HG03457 (cell line): ENCODE results near the gene UGDH.
"Not testable (repeated sequence)": the region's sequence is repeated elsewhere in the genome, so short reads cannot be mapped to it uniquely, and the experiment has no call there.

Experiments
- ATAC-seq: cut with Tn5 transposase; IDR thresholded peaks from one replicate; pipeline ENCODE4 v1.9.1; 2021; ENCODE audit warnings: moderate number of reproducible peaks; ENCODE audit not compliant: unreplicated experiment

Gene UGDH

DNA sequence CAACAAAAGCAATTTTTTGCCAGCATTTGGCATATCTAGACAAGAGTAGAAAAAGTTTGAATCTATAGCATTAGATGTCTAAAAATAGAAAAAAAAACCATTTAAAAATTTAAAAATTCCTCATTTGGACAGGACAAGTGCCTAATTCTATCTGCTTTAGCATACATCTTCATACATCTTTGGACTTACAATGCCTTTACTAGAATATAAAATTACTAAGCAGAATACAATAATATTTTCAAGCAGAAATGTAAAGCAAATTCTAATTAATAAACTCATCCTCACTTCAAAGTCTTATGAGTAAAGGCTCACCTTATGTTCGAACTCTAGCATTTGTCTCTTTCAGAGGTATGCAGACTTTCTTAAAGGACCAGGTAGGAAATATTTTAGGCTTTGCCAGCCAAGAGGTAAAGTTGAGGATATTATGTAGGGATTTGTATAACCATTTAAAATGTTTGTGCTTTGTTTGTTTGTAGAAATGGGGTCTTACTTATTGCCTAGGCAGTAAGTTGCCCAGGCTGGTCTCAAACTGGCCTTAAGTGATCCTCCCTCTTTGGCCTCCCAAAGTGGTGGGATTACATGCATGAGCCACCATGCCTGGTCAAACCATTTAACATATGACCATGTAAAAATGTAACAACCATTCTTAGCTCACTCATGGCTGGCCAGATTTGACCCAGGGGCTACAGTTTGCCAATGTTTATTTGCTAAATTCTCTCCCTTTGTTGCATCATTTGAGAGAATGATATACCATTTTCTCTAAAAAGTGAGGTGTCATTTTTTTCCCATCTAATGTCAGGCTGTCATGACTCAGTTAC is 29.1 kb downstream of the UGDH start:
- no peak for ATAC-seq

DNA sequence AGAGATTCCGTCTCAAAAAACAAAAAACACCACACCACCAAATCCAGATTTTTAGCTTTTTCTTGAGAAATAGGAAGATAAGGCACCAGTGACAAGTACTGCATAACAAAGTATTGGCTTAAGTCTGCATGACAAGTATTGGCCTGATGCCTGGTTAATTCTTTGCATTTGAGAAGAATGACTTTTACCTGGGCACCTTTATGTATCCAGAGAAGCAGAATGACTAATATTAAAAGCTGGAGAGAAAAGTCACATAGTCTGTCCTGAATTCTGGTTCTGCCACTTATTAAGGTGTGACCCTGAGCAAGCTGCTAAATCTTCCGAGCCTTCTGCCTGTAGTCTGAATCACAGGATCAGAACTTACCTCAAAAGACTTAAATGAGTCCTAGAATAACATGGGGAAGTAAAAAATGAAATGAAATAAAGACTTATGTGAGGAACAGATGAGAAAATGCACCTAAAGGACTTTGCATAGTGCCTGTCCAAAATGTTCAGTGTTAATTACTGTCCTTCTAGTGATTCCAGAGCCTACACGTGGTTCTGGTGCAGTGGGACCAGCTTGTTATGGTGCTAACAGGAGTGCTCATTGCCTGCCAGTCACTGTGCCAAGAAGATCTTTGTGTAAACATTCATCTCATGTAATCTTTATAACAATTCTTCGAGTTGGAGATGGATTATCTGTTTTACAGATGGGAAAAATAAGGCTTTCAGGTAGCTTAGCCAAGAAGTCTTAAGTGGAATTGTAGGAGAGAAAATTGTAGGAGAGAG is 31.6 kb downstream of the UGDH start:
- ATAC-seq, result no peak

DNA sequence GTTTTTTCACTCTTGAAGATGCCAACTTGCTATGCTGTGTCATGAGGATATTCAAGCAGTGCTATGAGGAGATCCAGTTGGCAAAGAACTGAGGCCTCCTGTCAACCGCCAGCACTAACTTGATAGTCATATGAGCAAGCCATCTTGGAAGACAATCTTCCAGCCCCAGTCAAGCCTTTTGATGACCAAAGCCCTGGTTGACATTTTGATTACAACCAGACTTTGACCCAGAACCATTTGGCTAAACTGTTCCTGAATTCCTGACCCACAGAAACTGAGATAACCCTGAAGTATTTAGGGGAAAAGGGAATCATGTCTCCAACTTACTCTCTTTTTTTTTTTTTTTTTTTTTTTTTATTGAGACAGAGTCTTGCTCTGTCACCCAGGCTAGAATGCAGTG is 32.9 kb downstream of the UGDH start:
- ATAC-seq, result no peak

DNA sequence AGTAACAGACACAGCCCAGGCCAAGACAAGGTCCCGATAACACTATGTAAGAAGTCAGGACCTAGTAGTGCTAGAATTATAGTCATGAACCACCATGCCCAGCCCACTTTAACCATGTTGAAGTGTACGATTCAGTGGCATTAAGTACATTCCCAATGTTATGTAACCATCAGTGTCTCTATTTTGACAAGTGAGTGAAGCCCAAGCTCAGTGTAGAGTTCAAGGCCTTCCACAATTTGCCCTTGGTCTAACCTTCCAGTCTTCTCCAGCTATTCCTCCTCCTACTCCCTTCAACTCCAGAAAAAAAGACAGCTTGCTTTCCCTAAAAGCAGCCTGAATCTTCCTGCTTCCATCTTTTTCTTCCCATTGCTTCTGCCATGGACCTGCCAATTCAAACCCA is 36.9 kb downstream of the UGDH start:
- no peak for ATAC-seq

DNA sequence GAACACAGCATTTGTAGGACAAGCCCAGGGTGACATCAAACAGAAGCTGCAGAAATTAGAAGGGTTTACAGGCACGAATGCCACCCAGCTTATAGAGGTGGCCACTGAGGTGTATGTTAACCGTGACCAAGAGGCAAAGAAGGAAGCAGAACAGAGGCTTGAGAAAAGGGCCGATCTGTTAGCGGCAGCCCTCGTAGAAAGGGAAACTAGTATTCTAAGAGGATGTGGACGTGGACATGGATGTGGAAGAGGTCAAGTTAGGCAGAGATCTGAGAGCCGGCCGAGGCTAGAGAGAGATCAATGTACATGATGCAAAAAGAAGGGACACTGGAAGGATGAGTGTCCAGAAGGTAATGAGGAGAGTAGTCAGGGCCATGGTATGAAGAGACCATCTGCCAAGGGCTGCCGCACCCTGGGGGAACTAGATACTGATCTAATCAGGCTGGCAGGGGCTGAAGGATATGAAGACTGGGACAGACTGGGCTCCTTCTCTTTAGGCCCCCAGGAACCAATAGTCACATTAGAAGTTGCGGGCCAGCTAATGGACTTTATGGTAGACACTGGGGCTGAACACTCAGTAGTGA is 40.9 kb downstream of the UGDH start:
- ATAC-seq, result no peak

DNA sequence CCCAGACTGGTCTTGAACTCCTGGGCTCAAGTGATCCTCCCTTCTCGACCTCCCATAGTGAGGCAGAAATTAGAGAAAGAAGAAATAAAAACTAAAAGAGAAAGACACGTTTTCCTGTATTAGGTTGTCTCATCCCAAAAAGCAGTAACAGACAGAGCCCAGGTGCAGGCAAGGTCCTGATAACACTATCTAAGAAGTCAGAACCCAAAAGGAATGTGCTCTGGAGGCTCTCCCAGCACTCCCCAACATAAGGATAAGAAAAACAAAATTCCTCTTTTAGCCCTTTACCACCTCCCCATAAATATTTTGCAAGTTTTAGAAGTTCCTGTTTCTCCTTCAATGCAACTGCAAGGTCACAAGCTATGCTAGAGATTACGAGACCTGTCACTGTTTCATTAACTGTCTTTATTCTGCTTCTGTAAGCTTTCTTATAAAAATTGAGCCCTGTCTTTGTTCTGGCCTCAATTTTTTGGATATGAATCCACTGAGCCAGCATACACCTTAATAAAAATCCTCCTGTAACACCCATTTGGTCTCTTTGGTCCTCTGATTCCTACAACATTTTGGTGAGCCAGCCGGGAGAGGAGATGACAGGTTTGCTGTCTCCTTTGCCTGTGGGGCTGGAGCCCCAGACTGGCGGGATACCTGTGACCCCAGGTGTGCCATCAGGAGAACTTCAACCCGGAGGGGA is 42.5 kb downstream of the UGDH start:
- no peak for ATAC-seq

DNA sequence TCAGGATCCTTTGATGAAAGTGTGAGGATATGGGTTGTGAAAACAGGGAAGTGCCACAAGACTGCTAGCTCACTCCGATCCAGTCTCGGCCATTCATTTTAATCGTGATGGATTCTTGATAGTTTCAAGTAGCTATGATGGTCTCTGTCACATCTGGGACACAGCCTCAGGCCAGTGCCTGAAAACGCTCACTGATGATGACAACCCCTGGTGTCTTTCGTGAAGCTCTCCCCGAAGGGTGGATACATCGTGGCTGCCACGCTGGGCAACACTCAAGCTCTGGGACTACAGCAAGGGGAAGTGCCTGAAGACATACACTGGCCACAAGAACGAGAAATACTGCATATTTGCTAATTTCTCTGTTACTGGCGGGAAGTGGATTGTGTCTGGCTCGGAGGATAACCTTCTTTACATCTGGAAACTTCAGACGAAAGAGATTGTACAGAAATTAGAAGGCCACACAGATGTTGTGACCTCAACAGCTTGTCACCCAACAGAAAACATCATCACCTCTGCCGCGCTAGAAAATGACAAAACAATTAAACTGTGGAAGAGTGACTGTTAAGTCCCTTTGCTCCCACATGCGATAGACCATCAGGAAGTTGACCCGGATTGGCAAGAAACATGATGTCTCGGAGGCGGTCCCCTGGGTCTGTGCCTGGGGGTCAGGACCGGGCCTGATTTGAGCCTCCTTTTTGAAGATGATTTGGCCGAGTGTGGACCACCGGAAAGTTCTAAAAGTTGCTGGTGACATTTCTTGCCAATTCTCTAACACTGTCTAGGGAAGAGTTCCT is 46.1 kb downstream of the UGDH start:
- ATAC-seq, result no peak

DNA sequence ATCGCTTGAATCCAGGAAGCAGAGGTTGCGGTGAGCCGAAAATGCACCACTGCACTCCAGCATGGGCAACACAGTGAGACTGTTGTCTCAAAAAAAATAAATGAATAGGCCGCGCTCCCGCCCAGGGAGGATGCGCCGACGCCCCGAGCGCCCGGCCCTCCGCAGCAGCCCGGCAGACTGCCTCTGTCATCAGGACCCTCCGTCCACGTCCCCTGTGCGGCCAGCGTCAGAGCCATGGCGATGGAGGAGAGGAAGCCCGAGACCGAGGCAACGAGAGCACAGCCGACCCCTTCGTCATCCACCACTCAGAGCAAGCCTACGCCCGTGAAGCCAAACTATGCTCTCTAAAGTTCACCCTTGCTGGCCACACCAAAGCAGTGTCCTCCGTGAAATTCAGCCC is 47.0 kb downstream of the UGDH start:
- no peak for ATAC-seq

DNA sequence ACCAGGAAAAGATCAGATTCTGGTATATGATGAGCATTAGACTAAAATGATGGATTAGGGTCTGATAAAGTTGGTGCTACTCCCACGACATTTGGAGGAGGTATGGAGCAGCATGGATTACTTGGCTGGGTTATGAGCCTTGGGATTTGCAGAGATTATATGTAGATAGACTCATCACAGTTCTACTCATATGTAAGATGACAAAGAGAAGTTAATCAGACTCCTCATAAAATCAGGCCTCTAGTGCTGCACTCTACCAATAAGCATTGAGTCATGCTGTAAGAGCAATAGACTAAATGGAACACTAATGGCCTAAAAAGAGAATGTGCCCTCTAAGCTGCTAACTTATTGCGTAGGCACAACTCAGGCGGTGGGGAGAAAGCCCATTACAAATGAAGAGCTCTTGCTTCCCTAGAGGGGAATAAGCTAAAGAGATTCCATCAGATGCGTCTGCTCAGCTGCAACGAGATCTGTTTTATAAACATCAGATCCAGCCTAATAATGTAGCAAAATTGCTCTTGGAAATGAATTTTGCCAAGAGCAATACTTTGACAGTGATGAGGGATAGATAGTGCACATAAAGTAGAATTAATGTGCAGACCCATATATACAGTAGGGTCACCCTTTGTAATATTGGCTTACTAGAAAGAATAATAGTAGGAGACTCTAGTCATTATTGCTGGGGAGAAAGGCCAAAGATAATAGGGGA is 50.9 kb downstream of the UGDH start:
- no peak for ATAC-seq

DNA sequence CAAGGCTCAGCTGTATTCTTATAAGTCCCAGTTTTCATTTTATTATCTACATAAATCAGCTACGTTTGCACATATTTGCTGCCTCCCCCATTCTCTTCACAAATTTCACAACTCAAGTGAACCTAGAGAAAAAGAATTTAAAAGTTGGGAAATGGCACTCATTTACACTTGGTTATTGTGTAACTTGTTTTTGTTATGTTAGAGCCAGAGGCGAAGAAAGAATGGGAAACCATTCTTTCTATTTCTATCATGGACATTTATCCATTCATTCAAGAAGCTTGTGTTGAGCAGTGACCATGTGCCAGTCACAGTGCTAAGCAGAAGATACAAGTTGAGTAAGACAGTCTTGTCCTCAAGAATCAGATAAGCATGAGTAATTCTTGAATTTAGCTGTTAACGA is 54.8 kb downstream of the UGDH start:
- no peak for ATAC-seq

DNA sequence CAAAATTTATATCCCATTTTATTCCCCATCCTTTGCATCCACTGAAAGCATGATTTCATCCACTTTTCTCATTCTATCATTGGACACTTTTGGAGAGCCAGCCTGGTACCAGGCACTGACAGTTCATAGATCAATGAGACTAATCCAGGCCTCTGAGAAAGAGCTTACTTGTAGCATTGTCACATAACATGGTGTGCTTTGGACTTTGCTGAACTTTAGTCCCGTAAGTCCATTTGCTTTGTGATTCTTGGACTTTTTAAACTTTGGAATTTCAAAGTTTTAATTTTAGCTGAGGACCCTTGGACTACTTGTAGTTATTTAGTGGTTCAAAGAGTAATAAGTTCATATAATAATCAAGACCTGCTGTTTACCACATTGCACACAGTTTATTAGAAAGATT is 56.8 kb downstream of the UGDH start:
- no peak for ATAC-seq

DNA sequence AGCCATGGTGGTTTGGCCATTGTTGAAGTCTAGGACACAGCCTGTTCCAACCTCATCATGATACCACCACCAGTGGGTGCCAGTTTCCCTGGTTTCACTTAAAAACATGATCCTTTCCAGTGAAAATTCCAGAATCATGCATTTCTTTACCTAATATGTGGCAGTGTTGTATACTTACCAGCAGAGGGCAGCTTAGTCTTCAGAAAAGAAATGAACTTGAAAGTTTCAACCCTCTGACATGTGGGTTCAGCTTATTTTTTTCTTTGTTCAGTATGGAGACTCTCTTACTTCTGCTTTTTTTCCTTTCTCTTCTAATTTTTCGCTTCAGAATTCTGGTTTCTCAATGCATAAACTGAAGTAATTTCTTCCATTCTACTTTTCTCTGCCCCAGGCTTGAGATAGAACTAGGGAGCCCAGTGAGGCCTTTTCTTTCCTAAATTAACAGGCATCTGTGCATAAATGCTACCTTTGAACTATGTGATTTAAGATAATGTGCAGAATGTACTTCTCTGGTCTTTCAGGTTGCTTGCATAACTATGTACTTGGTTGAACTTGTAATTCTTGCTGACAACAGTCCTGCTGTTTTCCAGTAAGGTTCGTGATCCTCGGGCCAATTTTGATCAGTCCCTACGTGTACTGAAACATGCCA is 57.7 kb downstream of the UGDH start:
- ATAC-seq, result no peak

DNA sequence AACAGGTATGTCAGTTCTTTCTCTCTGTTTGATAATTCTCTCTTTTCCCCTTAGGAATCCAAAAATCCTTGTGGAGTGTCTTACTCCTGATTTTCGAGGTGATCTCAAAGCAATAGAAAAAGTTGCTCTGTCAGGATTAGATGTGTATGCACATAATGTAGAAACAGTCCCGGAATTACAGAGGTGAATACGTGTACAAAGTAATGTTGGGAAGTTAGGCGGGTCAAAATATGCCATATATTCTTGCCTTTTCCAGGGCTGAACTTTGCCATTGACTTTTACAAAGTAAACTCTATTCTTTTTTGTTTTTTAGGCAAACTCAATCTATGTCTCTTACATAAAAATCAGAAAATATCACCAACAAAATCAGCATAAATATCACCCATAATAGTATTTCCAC is 59.8 kb downstream of the UGDH start:
- ATAC-seq, result no peak

DNA sequence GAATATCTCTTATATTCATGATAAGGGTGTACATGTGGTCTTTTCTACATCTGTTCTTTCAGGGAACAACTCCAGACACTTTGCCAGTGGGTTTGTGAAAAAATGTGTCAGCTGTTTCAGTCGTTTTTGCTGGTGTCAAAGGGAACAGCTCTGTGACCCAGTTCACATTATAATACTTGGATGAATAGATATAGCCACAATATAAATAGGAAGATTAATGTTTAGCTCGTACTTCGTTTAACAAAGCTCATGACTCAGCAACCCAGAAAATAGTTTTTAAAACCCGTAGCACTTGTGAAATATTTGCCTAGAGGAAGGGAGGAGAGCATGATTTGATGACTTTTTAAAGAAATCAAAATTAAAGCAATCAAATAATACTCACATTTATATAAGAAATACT is 60.5 kb downstream of the UGDH start:
- no peak for ATAC-seq

DNA sequence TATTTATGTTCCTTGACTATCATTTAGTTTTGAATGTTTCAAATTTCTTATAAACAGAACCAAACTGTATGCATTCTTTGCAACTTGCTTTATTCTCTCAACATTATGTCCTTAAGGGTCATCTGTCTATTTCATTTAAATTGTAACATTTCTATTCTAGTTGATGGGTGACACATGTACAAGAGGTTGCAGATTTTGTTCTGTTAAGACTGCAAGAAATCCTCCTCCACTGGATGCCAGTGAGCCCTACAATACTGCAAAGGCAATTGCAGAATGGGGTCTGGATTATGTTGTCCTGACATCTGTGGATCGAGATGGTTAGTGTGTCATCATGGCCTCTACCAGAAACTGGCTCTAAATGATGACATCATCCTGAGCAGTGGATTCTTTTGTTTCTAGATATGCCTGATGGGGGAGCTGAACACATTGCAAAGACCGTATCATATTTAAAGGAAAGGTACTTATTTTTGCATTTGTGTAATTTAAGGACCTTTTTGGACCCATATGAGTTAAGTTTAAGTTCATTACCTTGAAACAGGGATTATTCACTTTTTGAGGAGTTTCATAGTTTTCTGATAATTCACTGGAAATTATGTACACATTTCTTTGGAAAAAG is 62.2 kb downstream of the UGDH start:
- ATAC-seq, result no peak

DNA sequence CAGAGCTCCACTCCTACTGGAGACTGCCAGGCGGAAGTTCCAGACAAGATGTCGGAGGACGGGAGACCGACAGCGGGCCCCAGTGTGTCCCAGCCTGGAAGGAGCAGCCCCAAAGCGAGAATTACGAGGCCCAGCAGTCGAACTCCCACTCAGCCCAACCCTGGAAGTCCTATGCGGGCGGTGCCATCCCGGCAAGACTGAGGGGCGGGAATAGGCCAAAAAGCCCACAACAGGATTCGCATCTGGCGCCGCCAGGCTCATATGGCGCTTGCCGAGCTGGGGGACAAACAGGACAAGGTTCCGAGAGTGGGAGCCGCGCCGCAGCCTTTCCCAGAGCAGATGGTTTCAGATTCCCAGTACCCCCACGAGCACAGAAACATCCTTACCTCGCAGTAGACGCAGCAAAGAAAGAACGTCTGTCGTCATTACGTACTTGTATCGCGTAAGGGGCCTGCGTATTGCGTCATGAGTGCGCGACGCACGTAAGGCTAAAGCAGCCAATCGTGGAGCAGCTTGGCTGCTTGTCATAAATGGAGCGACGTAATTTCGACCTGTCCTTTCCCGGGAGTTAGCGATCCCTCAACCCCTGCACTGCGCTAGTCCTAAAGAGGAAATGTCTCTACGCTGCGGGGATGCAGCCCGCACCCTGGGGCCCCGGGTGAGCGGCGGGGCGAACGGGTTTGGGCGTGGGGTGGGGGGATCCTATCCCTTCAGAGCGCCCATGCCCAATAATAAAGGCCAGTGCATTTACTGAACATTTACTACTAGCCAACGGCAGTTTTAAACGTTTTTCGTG is 68.5 kb downstream of the UGDH start, which contains the start of the genes LIAS and RPL9:
Gene LIAS, plus strand, starts transcription at position 552 of the 796 bp plus-strand sequence. Its CDS starts 62 bp downstream, at position 614.
Gene RPL9, minus strand, starts transcription at position 418 of the 796 bp plus-strand sequence. CDS start 483 bp downstream, outside the sequence.
- peak; percentile 72 for ATAC-seq

DNA sequence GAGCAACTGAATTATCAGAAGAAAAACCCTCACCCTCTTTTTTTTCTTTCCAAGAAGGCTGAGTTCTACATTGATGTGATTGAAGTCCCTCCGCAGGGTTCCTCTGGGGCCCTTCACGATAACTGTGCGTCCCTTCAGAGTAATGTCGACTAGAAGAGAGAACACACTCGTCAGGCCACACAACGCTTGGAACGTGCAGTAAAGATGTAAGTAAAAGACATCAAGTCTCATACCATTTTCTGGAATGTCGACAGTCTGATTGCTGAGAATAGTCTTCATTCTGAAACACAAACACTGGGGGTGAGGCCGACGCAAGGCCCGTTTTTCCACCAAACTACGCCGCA is 69.1 kb downstream of the UGDH start:
- ATAC-seq, result not testable (repeated sequence)
